Sciatic nerve (tissue), 2 donors: ENCODE measurements around the gene MAP4. TPM values are rescaled to one million over a fixed set of nuclear protein-coding genes. Genes with fewer than 3 reads are reported as not detected.
A peak's percentile ranks its signal among the peaks of the same experiment; 100 is the strongest.
"Not testable (repeated sequence)": the region's sequence is repeated elsewhere in the genome, so short reads cannot be mapped to it uniquely, and the experiment has no call there.

Experiments used
- ATAC-seq: fragments of 200-7000 bp; cut with Tn5 transposase; one replicate; pipeline ENCODE4 v1.9.1; 2020; ENCODE audit warnings: mild to moderate bottlenecking, moderate library complexity
- DNase-seq: peaks from one replicate; pipeline ENCODE4 v3.0.0-alpha.2; 2020; ENCODE audit warnings: low spot score
- intact Hi-C: fragments of 100-400 bp; cut with DNase I; formaldehyde crosslinking; loops from one replicate; pipeline ENCODE4 v1.14.2; 2022
- total RNA-seq: library from RNA; stranded (reverse); fragmentation: NEBNext Ultra II Directional; extraction: Animal tissue kit (Norgen Biotek cat#: 25700); gene quantifications from one replicate; pipeline ENCODE4 v1.2.1, GENCODE V29; 2021
- donor health status: DM: no; HTN: no; CAD: no.
- donor health status: DM: no; HTN: no; CAD: no.

MAP4 gene
- total RNA-seq, 1 donor from 2014 or later = 442 TPM

DNA sequence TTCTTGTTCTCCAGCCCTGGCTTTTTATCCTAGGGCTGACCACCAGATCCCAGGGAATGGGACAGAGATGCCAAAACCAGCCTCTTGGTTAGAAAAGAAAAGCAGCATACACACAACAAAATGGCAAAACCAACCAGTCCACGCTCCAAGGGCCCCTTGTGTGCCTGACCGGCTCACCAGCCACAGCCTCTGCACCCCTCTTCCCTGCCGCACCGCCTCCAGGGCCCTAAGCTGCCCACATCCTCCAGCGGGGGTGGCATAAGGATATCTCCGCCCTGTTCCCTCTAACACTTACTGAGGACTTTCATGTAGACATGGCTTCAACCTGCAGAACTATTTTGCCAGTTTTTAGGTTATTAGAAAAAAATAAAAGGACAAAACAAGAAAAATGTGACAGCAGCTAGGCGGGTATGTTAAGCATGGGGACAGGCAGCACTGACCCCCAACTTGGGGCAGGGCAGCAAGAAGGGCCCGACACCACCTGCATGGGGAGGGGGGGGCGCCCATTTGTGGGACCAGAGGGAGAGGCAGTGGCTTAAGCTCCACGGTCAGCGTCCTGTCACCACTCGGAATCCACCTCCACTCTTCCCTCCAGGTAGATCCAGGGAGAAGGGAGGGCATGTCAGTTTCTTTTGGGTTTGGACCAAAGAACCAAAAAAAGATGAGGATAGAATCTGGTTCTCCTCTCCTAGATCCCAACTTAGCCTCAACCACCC is 164.2 kb downstream of the MAP4 start:
- DNase-seq (no peak), ATAC-seq (no peak)
- intact Hi-C loops = no loop called here

- intact Hi-C loops = no loop called here
- no peak for ATAC-seq
- DNase-seq = no peak
Observed at GRCh38 chr3:47850564-47851410, 165.4 kb downstream of the MAP4 start.

DNA sequence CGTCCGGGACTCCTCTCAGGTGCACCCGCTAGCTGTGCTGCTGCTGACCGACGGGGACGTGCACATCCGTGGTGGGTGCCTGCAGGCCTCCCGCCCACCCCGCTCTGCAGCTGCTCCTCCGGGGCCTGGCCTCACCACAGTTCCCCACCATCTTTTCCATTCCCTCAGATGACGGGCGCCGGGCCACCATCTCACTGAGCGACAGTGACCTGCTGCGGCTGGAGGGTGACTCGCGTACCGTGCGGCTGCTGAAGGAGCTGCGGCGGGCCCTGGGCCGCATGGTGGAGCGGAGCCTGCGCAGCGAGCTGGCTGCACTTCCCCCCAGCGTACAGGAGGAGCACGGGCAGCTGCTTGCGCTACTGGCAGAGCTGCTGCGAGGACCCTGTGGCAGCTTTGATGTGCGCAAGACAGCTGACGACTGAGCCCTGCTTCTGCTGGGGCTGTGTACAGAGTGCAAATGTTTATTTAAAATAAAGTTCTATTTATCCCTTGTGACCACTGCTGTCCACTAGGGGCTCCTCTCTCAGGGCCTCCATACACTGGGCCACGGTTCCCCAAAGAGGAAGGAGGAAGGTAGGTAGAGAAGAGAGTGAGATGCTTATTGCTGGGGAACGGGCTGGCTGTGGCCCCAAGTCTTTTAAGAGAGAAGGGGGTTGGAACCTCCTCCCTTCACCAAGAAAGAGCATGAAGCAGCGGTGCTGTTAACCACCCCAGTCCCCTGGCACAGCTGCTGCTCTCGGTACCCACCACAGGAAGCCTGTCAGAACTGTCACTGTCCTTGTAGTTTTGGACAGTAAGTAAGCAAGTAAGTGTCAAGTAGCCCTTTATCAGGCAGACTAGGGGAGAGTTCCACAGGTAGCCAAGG is 166.3 kb downstream of the MAP4 start:
- ATAC-seq = peak; percentile 21
- intact Hi-C loops = no loop called here
- no peak for DNase-seq

GRCh38 chr3:47849186-47849698 is 167.0 kb downstream of the MAP4 start:
- DNase-seq (no peak), ATAC-seq (no peak)
- intact Hi-C loops = no loop called here

- no peak for ATAC-seq
- no peak for DNase-seq
- intact Hi-C loops = no loop called here
Observed at GRCh38 chr3:47848599-47849117, 167.6 kb downstream of the MAP4 start.

DNA sequence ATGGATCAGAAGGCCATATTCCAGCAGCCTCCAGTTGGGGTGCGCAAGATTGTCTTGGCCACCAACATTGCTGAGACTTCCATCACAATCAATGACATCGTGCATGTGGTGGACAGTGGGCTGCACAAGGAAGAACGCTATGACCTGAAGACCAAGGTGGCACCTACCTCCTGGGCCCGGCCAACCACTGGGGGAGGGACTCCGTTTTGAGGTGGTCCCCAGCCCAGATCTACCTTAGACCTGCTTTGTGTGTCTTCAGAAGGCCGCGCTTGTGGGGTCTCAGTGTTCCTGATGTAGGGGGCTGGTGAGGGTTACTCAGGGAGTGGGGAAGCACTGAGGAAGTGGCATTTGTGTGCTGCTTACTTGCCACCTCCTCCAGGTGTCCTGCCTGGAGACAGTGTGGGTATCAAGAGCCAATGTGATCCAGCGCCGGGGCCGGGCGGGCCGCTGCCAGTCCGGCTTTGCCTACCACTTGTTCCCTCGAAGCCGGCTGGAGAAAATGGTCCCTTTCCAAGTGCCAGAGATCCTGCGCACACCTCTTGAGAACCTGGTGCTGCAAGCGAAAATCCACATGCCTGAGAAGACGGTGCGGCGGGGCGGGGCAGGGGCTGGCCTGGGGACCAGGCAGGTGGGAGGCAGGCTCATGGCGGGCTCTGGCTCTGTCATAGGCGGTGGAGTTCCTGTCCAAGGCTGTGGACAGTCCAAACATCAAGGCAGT is 168.3 kb downstream of the MAP4 start:
- ATAC-seq = no peak
- DNase-seq = no peak
- intact Hi-C loops = no loop called here

DNA sequence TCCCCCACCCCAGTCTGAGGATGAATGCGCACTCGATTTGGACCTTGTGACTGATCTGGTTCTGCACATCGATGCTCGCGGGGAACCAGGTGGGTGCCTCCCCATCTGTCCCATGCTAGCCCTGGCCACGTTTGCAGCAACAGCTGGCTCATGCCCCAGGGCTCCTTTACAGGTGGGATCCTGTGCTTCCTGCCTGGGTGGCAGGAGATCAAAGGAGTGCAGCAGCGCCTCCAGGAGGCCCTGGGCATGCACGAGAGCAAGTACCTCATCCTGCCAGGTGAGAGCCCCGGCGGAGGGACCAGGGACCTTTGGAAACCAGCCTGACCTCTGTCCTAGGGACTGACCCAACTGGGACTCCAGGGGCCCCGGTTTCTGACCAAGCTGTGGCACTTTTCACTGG is 169.0 kb downstream of the MAP4 start:
- intact Hi-C loops = no loop called here
- ATAC-seq (no peak), DNase-seq (no peak)

DNA sequence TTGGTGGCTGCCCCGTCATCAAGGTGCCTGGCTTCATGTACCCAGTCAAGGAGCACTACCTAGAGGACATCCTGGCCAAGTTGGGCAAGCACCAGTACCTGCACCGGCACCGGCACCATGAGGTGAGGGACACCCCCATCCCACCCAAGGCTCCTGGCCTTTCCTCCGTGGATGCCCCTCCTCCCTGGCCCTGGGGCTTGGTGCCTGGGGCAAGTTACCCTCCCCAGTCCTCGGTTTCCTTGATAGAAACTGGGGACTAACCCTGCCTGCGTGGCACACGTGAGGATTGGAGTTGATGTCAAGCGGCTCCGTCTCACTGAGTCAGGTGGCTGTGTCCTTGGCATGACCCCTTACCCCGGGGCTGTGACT is 169.4 kb downstream of the MAP4 start:
- intact Hi-C loops = no loop called here
- ATAC-seq (no peak), DNase-seq (no peak)

- ATAC-seq (no peak), DNase-seq (no peak)
- intact Hi-C loops = no loop called here
Observed at GRCh38 chr3:47846186-47846879, 169.9 kb downstream of the MAP4 start.

- intact Hi-C loops = no loop called here
- ATAC-seq (no peak), DNase-seq (no peak)
Observed at GRCh38 chr3:47841786-47842349, 174.3 kb downstream of the MAP4 start.

GRCh38 chr3:47838503-47838902 is 177.7 kb downstream of the MAP4 start:
- DNase-seq = no peak
- intact Hi-C loops = no loop called here
- no peak for ATAC-seq

DNA sequence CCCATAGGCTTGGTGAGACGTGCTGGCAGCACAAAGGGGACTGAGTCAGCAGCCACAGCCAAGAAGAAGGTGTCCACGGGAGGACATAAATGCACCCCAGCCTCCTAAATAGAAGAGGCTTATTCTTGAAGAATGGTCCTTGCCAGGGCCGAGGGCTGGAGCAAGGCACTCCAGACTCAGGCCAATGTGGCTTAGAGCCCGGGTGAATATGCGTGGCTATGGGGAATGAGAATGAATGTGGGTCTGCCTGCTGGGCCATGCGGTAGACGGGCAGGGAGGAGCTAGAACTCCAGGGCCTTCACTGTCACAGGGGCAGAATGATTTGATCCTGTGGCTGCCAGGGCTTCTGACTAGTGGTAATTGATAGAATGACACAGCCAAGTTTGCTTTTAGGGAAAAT is 179.2 kb downstream of the MAP4 start:
- intact Hi-C loops = no loop called here
- no peak for ATAC-seq

DNA sequence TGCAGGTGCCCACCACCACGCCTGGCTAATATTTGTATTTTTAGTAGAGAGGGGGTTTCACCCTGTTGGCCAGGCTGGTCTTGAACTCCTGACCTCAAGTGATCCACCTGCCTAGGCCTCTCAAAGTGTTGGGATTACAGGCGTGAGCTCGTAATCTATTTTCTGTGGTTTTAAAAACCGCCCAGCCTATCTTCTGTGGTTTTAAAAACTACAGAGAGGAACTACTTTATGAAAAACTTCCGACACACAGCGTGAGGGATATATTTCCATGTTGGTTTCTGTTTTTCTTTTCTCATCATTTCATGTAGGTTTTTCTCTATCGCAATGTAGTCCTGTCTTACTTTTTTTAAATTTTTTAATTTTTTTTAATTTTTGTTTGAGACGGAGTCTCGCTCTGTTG is 186.7 kb downstream of the MAP4 start:
- not testable (repeated sequence) for ATAC-seq, DNase-seq
- intact Hi-C loops = loop anchor here (10.0 kb wide), 1 partner anchor 155 kb away; no protein-coding TSS in a partner anchor

More for the DNA sequence above, 179.2 kb downstream of the MAP4 start:
- DNase-seq = no peak

DNA sequence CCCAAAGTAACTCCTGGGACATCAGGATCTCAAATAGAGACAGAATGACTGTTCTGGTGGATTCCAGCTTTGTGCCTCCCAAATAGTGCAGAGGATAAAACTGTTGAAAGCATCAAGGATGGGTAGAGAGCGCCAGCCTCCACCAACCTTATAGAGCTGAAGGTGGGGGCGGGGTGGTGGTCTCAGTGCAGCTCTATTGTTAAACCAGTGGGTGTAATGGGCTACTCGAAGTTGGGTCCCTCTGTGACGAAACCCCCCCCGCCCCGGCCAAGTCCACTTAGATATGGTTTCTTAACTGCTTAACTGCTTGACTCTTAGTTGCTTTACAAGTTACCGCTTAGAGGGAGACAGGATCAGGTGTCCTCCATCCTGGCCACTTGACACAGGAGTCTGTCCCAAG is 190.6 kb downstream of the MAP4 start:
- ATAC-seq (no peak), DNase-seq (no peak)
- intact Hi-C loops = loop anchor here (10.0 kb wide), 1 partner anchor 159 kb away; no protein-coding TSS in a partner anchor

DNA sequence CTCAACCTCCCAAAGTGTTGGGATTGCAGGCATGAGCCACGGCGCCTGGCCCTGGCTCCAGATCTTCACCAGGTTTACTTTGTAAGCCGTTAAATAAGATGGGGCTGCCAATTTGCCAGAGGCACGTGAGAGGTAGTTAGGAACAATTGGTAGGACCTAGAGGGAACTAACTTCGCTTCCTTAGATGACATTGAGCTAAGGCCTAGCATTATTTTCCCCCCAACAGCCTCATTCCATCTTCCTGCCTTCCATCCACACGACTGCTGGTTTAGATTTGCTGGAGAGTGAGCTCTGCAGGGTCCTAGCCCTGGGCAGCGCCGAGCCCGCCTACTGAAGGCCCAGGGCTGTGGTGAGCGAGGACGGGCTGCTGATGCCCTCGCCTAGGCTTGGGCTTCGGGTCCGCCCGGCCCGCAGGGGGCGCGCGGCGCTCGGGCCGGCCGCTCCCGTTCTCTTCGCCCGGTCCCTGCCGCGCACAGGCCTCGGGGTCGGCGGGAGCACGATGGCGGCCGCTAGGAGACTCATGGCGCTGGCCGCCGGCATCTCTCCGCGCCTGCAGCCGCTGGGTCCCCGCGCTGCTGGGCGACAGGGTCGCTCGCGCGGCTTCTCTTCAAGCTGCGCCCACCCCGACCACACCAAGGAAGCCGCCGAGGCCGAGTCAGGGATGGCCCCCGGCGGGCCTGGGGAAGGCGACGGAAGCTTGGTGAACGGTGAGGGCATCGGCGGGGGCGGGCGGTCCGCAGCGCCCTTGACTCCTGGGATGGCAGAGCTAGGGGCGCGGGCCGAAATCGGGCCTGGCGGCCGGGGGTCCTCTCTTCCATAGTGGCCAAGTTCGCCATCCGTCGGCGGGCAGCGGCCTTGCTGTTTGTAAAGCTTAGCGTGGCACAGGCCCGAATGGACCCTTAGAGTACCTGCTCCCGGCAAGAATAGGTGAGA is 191.4 kb downstream of the MAP4 start:
- peak; percentile 83 for DNase-seq
- ATAC-seq = peak; percentile 97
- intact Hi-C loops = loop anchor here (10.0 kb wide), 1 partner anchor 160 kb away; no protein-coding TSS in a partner anchor

- no peak for DNase-seq
- intact Hi-C loops = no loop called here
Observed at GRCh38 chr3:47817609-47818008, 198.6 kb downstream of the MAP4 start.

More at GRCh38 chr3:47817609-47818008, 198.6 kb downstream of the MAP4 start:
- no peak for ATAC-seq
